GM08714 (cell line): ENCODE results near the gene HPN.

Experiments
- H3K4me3 ChIP-seq: fragments of 200-500 bp; sonication (Bioruptor generic); 2 replicates; pipeline ENCODE4 v1.5.1; 2014; ENCODE audit warnings: mild to moderate bottlenecking, low read length, inconsistent platforms
- ZNF274 ChIP-seq: IDR thresholded peaks from 2 replicates; pipeline ENCODE4 v1.6.1; 2012; ENCODE audit warnings: mild to moderate bottlenecking, low read depth, low read length

The HPN gene

GRCh38 chr19:35066121-35066520 is 24.6 kb downstream of the HPN start:
- no peak overlapping the region for H3K4me3 ChIP-seq
- TF ChIP-seq ZNF274, result no peak

- no peak for TF ChIP-seq ZNF274
- H3K4me3 ChIP-seq, result no peak overlapping the region
Observed at GRCh38 chr19:35066691-35067563, 25.4 kb downstream of the HPN start.

- no peak for TF ChIP-seq ZNF274
- H3K4me3 ChIP-seq, result no peak overlapping the region
Observed at GRCh38 chr19:35068941-35069634, 27.6 kb downstream of the HPN start.

- TF ChIP-seq ZNF274, result no peak
- H3K4me3 ChIP-seq, result no peak overlapping the region
Observed at GRCh38 chr19:35069696-35070095, 28.2 kb downstream of the HPN start.

- TF ChIP-seq ZNF274, result no peak
- H3K4me3 ChIP-seq, result no peak overlapping the region
Observed at GRCh38 chr19:35070471-35070870, 28.9 kb downstream of the HPN start.

- TF ChIP-seq ZNF274, result no peak
- H3K4me3 ChIP-seq, result no peak overlapping the region
Observed at GRCh38 chr19:35073516-35073915, 32.0 kb downstream of the HPN start.

- no peak for TF ChIP-seq ZNF274
- H3K4me3 ChIP-seq, result no peak overlapping the region
Observed at GRCh38 chr19:35073941-35074340, 32.4 kb downstream of the HPN start.

GRCh38 chr19:35074426-35075201 is 33.1 kb downstream of the HPN start:
- H3K4me3 ChIP-seq, result no peak overlapping the region
- no peak for TF ChIP-seq ZNF274

GRCh38 chr19:35075202-35076025 is 33.9 kb downstream of the HPN start:
- H3K4me3 ChIP-seq, result no peak overlapping the region
- TF ChIP-seq ZNF274, result no peak

- no peak for TF ChIP-seq ZNF274
- H3K4me3 ChIP-seq, result no peak overlapping the region
Observed at GRCh38 chr19:35076026-35076370, 34.5 kb downstream of the HPN start.

GRCh38 chr19:35076657-35077056 is 35.1 kb downstream of the HPN start:
- H3K4me3 ChIP-seq, result no peak overlapping the region
- no peak for TF ChIP-seq ZNF274

GRCh38 chr19:35077411-35078223 is 36.1 kb downstream of the HPN start:
- no peak for TF ChIP-seq ZNF274

GRCh38 chr19:35079826-35080225 is 38.3 kb downstream of the HPN start:
- TF ChIP-seq ZNF274, result no peak
- H3K4me3 ChIP-seq, result no peak overlapping the region

More at GRCh38 chr19:35077411-35078223, 36.1 kb downstream of the HPN start:
- H3K4me3 ChIP-seq, result no peak overlapping the region
